ENCODE results near the gene HGD. TPM values are rescaled to one million over a fixed set of nuclear protein-coding genes. Genes with fewer than 3 reads are reported as not detected.
A peak's percentile ranks its signal among the peaks of the same experiment; 100 is the strongest.

HGD gene
- total and polyA plus RNA-seq, 7 experiments from 2014 or later, result 0.44 to 4.9 (median 2.6) TPM; not detected in 2

- Mint-ChIP-seq H3K4me3 (no peak overlapping the region), H3K4me1 (peaks cover 0 to 10% (median 0%) of the 10 kb centered on the region in 7 donors), H3K9me3 (peaks cover 0 to 3% (median 0%) of the 10 kb centered on the region in 11 donors), H3K27ac (peak overlapping the region in 3 of 9 donors; percentile 16 to 30 (median 28)), H3K27me3 (no peaks in the 10 kb centered on the region), H3K36me3 (peaks cover 3 to 47% (median 13%) of the 10 kb centered on the region in 5 donors)
- Histone ChIP-seq H3K4me1 (ENCODE audit: control insufficient read depth in 2 of 2, insufficient read depth in 2 of 2, low read length in 2 of 2) (no peaks in the 10 kb centered on the region), H3K27ac (ENCODE audit: low read depth, low read length) (no peak overlapping the region), H3K9me3 (ENCODE audit: control insufficient read depth in 2 of 3, low read length in 3 of 3) (no peaks in the 10 kb centered on the region), H3K36me3 (ENCODE audit: control insufficient read depth in 2 of 3, insufficient read depth in 3 of 3, low read length in 3 of 3) (peaks cover 0 to 8% (median 0%) of the 10 kb centered on the region in 3 experiments), H3K4me3 (ENCODE audit: low read length) (no peak overlapping the region), H3K27me3 (ENCODE audit: control insufficient read depth in 2 of 2, insufficient read depth in 2 of 2, low read length in 2 of 2) (no peaks in the 10 kb centered on the region)
- DNase-seq (no peak), ATAC-seq (no peak)
- ChIA-PET POLR2A (no interaction called here), CTCF (no interaction called here)
- intact Hi-C loops (cut with micrococcal nuclease), result loop anchor here in 1 of 2 donors (5.0 kb wide), 1 partner anchor 108 kb away; no protein-coding TSS in a partner anchor
These were observed 7.4 kb upstream of the HGD start for GRCh38 chr3:120689395-120689794.

- Histone ChIP-seq H3K27me3 (ENCODE audit: control insufficient read depth in 2 of 2, insufficient read depth in 2 of 2, low read length in 2 of 2) (no peaks in the 10 kb centered on the region), H3K9me3 (ENCODE audit: control insufficient read depth in 2 of 3, low read length in 3 of 3) (no peaks in the 10 kb centered on the region), H3K4me1 (ENCODE audit: control insufficient read depth in 2 of 2, insufficient read depth in 2 of 2, low read length in 2 of 2) (no peaks in the 10 kb centered on the region), H3K36me3 (ENCODE audit: control insufficient read depth in 2 of 3, insufficient read depth in 3 of 3, low read length in 3 of 3) (peaks cover 0 to 8% (median 0%) of the 10 kb centered on the region in 3 experiments), H3K4me3 (ENCODE audit: low read length) (no peak overlapping the region), H3K27ac (ENCODE audit: low read depth, low read length) (no peak overlapping the region)
- POLR2A ChIA-PET, result interaction anchor here (0.8 kb wide), 1 partner anchor 17 kb away, joined by 3 read pairs; no protein-coding TSS in a partner anchor
- ATAC-seq (no peak), DNase-seq (no peak)
- Mint-ChIP-seq H3K4me3 (no peak overlapping the region), H3K27ac (no peak overlapping the region), H3K4me1 (peaks cover 0 to 5% (median 0%) of the 10 kb centered on the region in 7 donors), H3K36me3 (peaks cover 3 to 37% (median 11%) of the 10 kb centered on the region in 5 donors), H3K9me3 (peaks cover 0 to 3% (median 0%) of the 10 kb centered on the region in 11 donors), H3K27me3 (no peaks in the 10 kb centered on the region)
- intact Hi-C loops (cut with micrococcal nuclease), result loop anchor here in 1 of 2 donors (5.0 kb wide), 1 partner anchor 109 kb away; no protein-coding TSS in a partner anchor
- CTCF ChIA-PET, result no interaction called here
These were observed 6.1 kb upstream of the HGD start for GRCh38 chr3:120688121-120688520.

GRCh38 chr3:120685411-120685810, 3.4 kb upstream of the HGD start:
- Histone ChIP-seq H3K9me3 (ENCODE audit: control insufficient read depth in 2 of 3, low read length in 3 of 3) (no peaks in the 10 kb centered on the region), H3K4me3 (ENCODE audit: low read length) (no peak overlapping the region), H3K4me1 (ENCODE audit: control insufficient read depth in 2 of 2, insufficient read depth in 2 of 2, low read length in 2 of 2) (no peaks in the 10 kb centered on the region), H3K27me3 (ENCODE audit: control insufficient read depth in 2 of 2, insufficient read depth in 2 of 2, low read length in 2 of 2) (no peaks in the 10 kb centered on the region), H3K36me3 (ENCODE audit: control insufficient read depth in 2 of 3, insufficient read depth in 3 of 3, low read length in 3 of 3) (peaks cover 0 to 8% (median 0%) of the 10 kb centered on the region in 3 experiments), H3K27ac (ENCODE audit: low read depth, low read length) (no peak overlapping the region)
- DNase-seq (no peak), ATAC-seq (no peak)
- CTCF ChIA-PET, result no interaction called here
- peaks cover 0 to 5% (median 0%) of the 10 kb centered on the region in 11 donors for H3K9me3 Mint-ChIP-seq
- no peak overlapping the region for H3K4me3 Mint-ChIP-seq
- POLR2A ChIA-PET, result no interaction called here
- no peaks in the 10 kb centered on the region for H3K4me1 Mint-ChIP-seq
- H3K27ac Mint-ChIP-seq, result no peak overlapping the region
- H3K36me3 Mint-ChIP-seq, result peaks cover 0 to 25% (median 3%) of the 10 kb centered on the region in 5 donors
- peaks cover 0 to 3% (median 0%) of the 10 kb centered on the region in 5 donors for H3K27me3 Mint-ChIP-seq
- intact Hi-C loops (cut with micrococcal nuclease), result loop anchor here in 1 of 2 donors (5.0 kb wide), 1 partner anchor 112 kb away; no protein-coding TSS in a partner anchor

GRCh38 chr3:120684896-120685295, 2.9 kb upstream of the HGD start:
- intact Hi-C loops (cut with micrococcal nuclease), result loop anchor here in 1 of 2 donors (5.0 kb wide), 1 partner anchor 112 kb away; no protein-coding TSS in a partner anchor
- Mint-ChIP-seq H3K4me1 (no peaks in the 10 kb centered on the region), H3K4me3 (no peak overlapping the region), H3K36me3 (peaks cover 0 to 25% (median 3%) of the 10 kb centered on the region in 5 donors), H3K27ac (no peak overlapping the region), H3K27me3 (peaks cover 0 to 3% (median 0%) of the 10 kb centered on the region in 5 donors), H3K9me3 (peaks cover 0 to 5% (median 0%) of the 10 kb centered on the region in 11 donors)
- POLR2A ChIA-PET, result no interaction called here
- H3K9me3 ChIP-seq (ENCODE audit: control insufficient read depth in 2 of 3, low read length in 3 of 3), result no peaks in the 10 kb centered on the region
- H3K4me3 ChIP-seq (ENCODE audit: low read length), result no peak overlapping the region
- no peak for DNase-seq
- H3K36me3 ChIP-seq (ENCODE audit: control insufficient read depth in 2 of 3, insufficient read depth in 3 of 3, low read length in 3 of 3), result peaks cover 0 to 8% (median 0%) of the 10 kb centered on the region in 3 experiments
- H3K4me1 ChIP-seq (ENCODE audit: control insufficient read depth in 2 of 2, insufficient read depth in 2 of 2, low read length in 2 of 2), result no peaks in the 10 kb centered on the region
- H3K27me3 ChIP-seq (ENCODE audit: control insufficient read depth in 2 of 2, insufficient read depth in 2 of 2, low read length in 2 of 2), result no peaks in the 10 kb centered on the region
- CTCF ChIA-PET, result no interaction called here
- H3K27ac ChIP-seq (ENCODE audit: low read depth, low read length), result no peak overlapping the region
- ATAC-seq, result no peak

- peaks cover 0 to 10% (median 6%) of the 10 kb centered on the region in 5 donors for H3K27me3 Mint-ChIP-seq
- H3K4me3 ChIP-seq (ENCODE audit: low read length), result no peak overlapping the region
- H3K36me3 Mint-ChIP-seq, result peaks cover 0 to 22% (median 4%) of the 10 kb centered on the region in 5 donors
- CTCF ChIA-PET, result no interaction called here
- ATAC-seq (no peak), DNase-seq (no peak)
- H3K9me3 Mint-ChIP-seq, result peaks cover 0 to 6% (median 0%) of the 10 kb centered on the region in 11 donors
- H3K27ac ChIP-seq (ENCODE audit: low read depth, low read length), result no peak overlapping the region
- no peaks in the 10 kb centered on the region for H3K4me1 ChIP-seq (ENCODE audit: control insufficient read depth in 2 of 2, insufficient read depth in 2 of 2, low read length in 2 of 2)
- POLR2A ChIA-PET, result no interaction called here
- no peaks in the 10 kb centered on the region for H3K36me3 ChIP-seq (ENCODE audit: control insufficient read depth in 2 of 3, insufficient read depth in 3 of 3, low read length in 3 of 3)
- no peaks in the 10 kb centered on the region for H3K27me3 ChIP-seq (ENCODE audit: control insufficient read depth in 2 of 2, insufficient read depth in 2 of 2, low read length in 2 of 2)
- no peaks in the 10 kb centered on the region for H3K9me3 ChIP-seq (ENCODE audit: control insufficient read depth in 2 of 3, low read length in 3 of 3)
- H3K4me3 Mint-ChIP-seq, result no peak overlapping the region
- H3K4me1 Mint-ChIP-seq, result peaks cover 0 to 6% (median 0%) of the 10 kb centered on the region in 7 donors
- intact Hi-C loops (cut with micrococcal nuclease), result no loop called here
- H3K27ac Mint-ChIP-seq, result peak overlapping the region in 2 of 9 donors; percentile 51 to 58
These were observed 1.7 kb upstream of the HGD start for GRCh38 chr3:120683671-120684301.

- H3K4me3 ChIP-seq (ENCODE audit: low read length), result no peak overlapping the region
- intact Hi-C loops (cut with micrococcal nuclease), result no loop called here
- H3K27ac ChIP-seq (ENCODE audit: low read depth, low read length), result no peak overlapping the region
- POLR2A ChIA-PET, result no interaction called here
- H3K27me3 ChIP-seq (ENCODE audit: control insufficient read depth in 2 of 2, insufficient read depth in 2 of 2, low read length in 2 of 2), result no peaks in the 10 kb centered on the region
- ATAC-seq (no peak), DNase-seq (no peak)
- Mint-ChIP-seq H3K9me3 (peaks cover 0 to 6% (median 3%) of the 10 kb centered on the region in 11 donors), H3K27ac (no peak overlapping the region), H3K36me3 (peaks cover 0 to 19% (median 4%) of the 10 kb centered on the region in 5 donors), H3K27me3 (peaks cover 0 to 10% (median 6%) of the 10 kb centered on the region in 5 donors), H3K4me1 (peaks cover 2 to 11% (median 4%) of the 10 kb centered on the region in 7 donors), H3K4me3 (no peak overlapping the region)
- no peaks in the 10 kb centered on the region for H3K36me3 ChIP-seq (ENCODE audit: control insufficient read depth in 2 of 3, insufficient read depth in 3 of 3, low read length in 3 of 3)
- CTCF ChIA-PET, result no interaction called here
- H3K9me3 ChIP-seq (ENCODE audit: control insufficient read depth in 2 of 3, low read length in 3 of 3), result no peaks in the 10 kb centered on the region
- H3K4me1 ChIP-seq (ENCODE audit: control insufficient read depth in 2 of 2, insufficient read depth in 2 of 2, low read length in 2 of 2), result no peaks in the 10 kb centered on the region
These were observed 1.2 kb upstream of the HGD start for GRCh38 chr3:120683213-120683612.
